Skin epidermis (tissue), 12 donors: ENCODE measurements around the gene UQCR10.

ENCODE experiments used
- H3K27ac ChIP-seq, 21 experiments: fragments of 200-600 bp; sonication (generic) in 11 of 21; one replicate each; pipeline ENCODE4 v1.5.0; 2020; ENCODE audit warnings: mild to moderate bottlenecking in 3 of 21, inconsistent platforms in 2 of 21, moderate library complexity in 2 of 21
- H3K4me3 ChIP-seq, 7 experiments: fragments of 200-600 bp; sonication (generic) in 2 of 7; one replicate each; pipeline ENCODE4 v1.5.0; 2020; ENCODE audit warnings: inconsistent platforms in 2 of 7, mild to moderate bottlenecking in 2 of 7, moderate library complexity in 1 of 7

Gene UQCR10

DNA sequence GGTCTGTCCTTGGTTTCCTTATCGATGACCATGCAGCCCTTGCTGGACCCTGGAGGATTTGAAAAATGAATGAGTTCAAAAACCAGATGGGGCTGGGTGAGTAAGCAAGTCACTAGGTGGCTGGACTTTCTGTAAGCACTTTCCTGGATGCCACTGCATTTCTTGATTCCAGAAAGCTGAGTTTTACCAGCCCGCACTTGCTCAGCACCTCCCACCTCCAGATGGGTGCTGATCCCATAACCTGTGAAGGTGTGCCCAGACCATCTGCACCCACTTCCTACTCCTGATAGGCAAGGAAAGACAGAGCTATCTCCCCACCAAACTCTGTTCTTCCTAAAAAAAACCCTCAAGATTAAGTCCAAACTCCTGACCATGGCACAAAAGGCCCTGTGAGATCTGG is 49.8 kb downstream of the UQCR10 start:
- H3K27ac ChIP-seq, result peak overlapping the region in 11 of 21 experiments; percentile 7 to 80 (median 36)
- H3K4me3 ChIP-seq, result no peak overlapping the region

DNA sequence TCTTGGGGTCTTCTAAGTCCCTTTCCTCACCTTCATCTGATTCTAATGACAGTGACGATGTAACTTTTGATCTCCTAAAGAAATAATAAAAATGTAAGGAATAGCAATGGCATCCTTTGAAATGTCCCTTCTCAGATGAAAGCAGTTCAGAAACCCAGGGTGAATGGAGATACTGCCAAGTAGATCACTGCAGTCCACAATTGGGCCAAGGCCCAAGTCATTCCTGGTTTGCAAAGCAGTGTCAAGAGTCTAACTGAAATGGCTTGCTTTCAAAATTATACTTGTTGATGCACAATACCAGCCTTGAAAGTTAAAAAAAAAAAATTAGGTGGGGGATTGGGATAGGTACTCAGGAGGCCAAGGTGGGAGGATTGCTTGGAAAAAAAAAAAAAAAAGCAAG is 50.6 kb downstream of the UQCR10 start:
- no peak overlapping the region for H3K4me3 ChIP-seq
- H3K27ac ChIP-seq, result peak overlapping the region in 4 of 21 experiments; percentile 0 to 42 (median 30)

GRCh38 chr22:29819501-29819900 is 52.3 kb downstream of the UQCR10 start:
- Histone ChIP-seq H3K27ac (no peak overlapping the region), H3K4me3 (no peak overlapping the region)
